Measurements from ENCODE around the gene MFN2. TPM values are rescaled to one million over a fixed set of nuclear protein-coding genes. Genes with fewer than 3 reads are reported as not detected.

The MFN2 gene
- total RNA-seq, 4 donors from 2014 or later, result 72.1 to 92.8 (median 75.6) TPM

DNA sequence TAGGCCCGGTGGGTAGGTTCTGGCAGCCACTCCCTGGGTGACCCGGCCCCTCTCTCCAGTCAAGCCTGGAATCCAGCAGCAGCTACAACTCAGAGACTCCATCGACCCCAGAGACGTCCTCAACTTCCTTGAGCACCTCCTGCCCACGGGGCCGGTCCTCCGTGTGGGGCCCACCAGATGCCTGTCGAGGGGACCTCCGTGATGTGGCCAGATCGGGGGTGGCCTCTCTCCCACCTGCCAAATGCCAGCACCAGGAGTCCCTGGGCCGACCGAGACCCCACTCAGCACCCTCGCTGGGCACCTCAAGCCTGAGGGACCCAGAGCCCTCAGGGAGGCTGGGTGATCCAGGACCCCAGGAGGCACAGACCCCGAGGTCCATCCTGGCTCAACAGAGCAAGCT is 41.8 kb downstream of the MFN2 start:
- no peak overlapping the region for H3K4me3 ChIP-seq
- H3K9me3 ChIP-seq, result no peaks in the 10 kb centered on the region
- no peaks in the 10 kb centered on the region for H3K27me3 ChIP-seq
- TF ChIP-seq POLR2AphosphoS5 (IDR thresholded peaks at IDR 0.05) (no peak), EP300 (IDR thresholded peaks at IDR 0.05; ENCODE audit: low read depth) (no peak), POLR2A (IDR thresholded peaks at IDR 0.05) (no peak)
- TF ChIP-seq, protein P1, sequence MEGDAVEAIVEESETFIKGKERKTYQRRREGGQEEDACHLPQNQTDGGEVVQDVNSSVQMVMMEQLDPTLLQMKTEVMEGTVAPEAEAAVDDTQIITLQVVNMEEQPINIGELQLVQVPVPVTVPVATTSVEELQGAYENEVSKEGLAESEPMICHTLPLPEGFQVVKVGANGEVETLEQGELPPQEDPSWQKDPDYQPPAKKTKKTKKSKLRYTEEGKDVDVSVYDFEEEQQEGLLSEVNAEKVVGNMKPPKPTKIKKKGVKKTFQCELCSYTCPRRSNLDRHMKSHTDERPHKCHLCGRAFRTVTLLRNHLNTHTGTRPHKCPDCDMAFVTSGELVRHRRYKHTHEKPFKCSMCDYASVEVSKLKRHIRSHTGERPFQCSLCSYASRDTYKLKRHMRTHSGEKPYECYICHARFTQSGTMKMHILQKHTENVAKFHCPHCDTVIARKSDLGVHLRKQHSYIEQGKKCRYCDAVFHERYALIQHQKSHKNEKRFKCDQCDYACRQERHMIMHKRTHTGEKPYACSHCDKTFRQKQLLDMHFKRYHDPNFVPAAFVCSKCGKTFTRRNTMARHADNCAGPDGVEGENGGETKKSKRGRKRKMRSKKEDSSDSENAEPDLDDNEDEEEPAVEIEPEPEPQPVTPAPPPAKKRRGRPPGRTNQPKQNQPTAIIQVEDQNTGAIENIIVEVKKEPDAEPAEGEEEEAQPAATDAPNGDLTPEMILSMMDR (IDR thresholded peaks at IDR 0.05), result no peak
- in situ Hi-C loops (cut with MboI; ENCODE audit: low pct_ligation_motif_present in 1 of 4, low pct_unique_long_range_greater_than_20kb in 1 of 4, low sequenced_read_pairs in 3 of 4) (no loop called here), intact Hi-C loops (cut with DNase I; ENCODE audit: low total_unique reads) (no loop called here)
- H3K4me1 ChIP-seq, result peaks cover 0 to 13% (median 10%) of the 10 kb centered on the region in 4 donors
- WGBS, 2 donors (ENCODE audit: low coverage in 1 of 2), result 97% methylated on average over 14 of the region's 14 CpGs; no CpG with 5 or more reads in 1 of the 2 donors
- no peak overlapping the region for H3K27ac ChIP-seq
- DNase-seq, result no peak
- no peaks in the 10 kb centered on the region for H3K36me3 ChIP-seq

DNA sequence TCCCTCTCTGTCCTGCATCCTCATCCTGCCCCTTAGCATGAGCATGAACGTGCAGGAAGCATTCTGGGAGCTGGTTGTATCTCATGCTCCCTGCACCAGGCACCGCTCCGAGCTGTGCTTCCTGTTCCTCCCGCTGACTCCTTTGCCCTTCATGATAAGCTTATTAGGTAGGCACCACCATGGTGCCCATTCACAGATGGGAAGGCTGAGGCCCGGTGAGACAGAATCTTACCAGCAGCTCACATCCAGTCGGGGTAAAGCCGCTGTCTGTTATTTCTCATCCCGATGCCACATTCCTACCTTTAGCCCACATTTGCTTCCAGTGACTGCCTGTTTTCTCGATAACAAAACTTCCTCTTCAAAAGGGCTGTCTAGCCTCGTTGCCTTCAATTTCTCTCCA is 46.3 kb downstream of the MFN2 start:
- in situ Hi-C loops (cut with MboI; ENCODE audit: low pct_ligation_motif_present in 1 of 4, low pct_unique_long_range_greater_than_20kb in 1 of 4, low sequenced_read_pairs in 3 of 4), result no loop called here
- no peaks in the 10 kb centered on the region for H3K9me3 ChIP-seq
- 75 to 89% methylated on average over 1 to 10 of the region's 10 CpGs for WGBS, 2 donors (ENCODE audit: low coverage in 1 of 2)
- TF ChIP-seq POLR2AphosphoS5 (IDR thresholded peaks at IDR 0.05), result no peak
- TF ChIP-seq, protein P1 (IDR thresholded peaks at IDR 0.05), result no peak
- TF ChIP-seq POLR2A (IDR thresholded peaks at IDR 0.05), result no peak
- TF ChIP-seq EP300 (IDR thresholded peaks at IDR 0.05; ENCODE audit: low read depth), result no peak
- no peaks in the 10 kb centered on the region for H3K27me3 ChIP-seq
- intact Hi-C loops (cut with DNase I; ENCODE audit: low total_unique reads), result no loop called here
- no peak for DNase-seq
- H3K27ac ChIP-seq, result no peak overlapping the region
- no peaks in the 10 kb centered on the region for H3K4me1 ChIP-seq
- H3K36me3 ChIP-seq, result no peaks in the 10 kb centered on the region
- H3K4me3 ChIP-seq, result no peak overlapping the region

DNA sequence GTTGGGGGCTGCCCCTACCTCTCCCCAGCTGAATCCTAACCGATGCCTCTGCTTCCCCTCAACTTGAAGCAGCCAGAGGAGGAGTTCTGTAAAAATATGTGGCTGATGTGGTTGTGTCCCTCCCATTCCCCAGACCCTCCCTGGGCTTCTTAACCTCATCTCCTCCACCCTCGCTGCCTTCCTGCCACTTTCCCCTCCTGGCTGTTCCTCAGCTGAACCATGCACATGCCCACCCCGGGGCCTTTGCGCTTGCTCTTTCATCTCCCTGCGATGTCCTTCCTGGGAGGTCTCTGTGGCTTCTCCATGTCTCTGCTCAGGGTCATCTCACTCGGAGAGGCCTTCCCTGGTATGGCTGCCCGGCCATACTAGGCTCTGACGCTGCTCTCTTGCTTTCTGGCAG is 48.0 kb downstream of the MFN2 start:
- DNase-seq, result no peak
- in situ Hi-C loops (cut with MboI; ENCODE audit: low pct_ligation_motif_present in 1 of 4, low pct_unique_long_range_greater_than_20kb in 1 of 4, low sequenced_read_pairs in 3 of 4) (no loop called here), intact Hi-C loops (cut with DNase I; ENCODE audit: low total_unique reads) (no loop called here)
- Histone ChIP-seq H3K27ac (no peak overlapping the region), H3K4me1 (no peaks in the 10 kb centered on the region), H3K27me3 (no peaks in the 10 kb centered on the region), H3K4me3 (no peak overlapping the region), H3K9me3 (no peaks in the 10 kb centered on the region), H3K36me3 (no peaks in the 10 kb centered on the region)
- 91% methylated on average over 8 of the region's 8 CpGs; no CpG with 5 or more reads in 1 of the 2 donors for WGBS, 2 donors (ENCODE audit: low coverage in 1 of 2)
- TF ChIP-seq POLR2AphosphoS5 (IDR thresholded peaks at IDR 0.05) (no peak), EP300 (IDR thresholded peaks at IDR 0.05; ENCODE audit: low read depth) (no peak), POLR2A (IDR thresholded peaks at IDR 0.05) (no peak)
- TF ChIP-seq, protein P1 (IDR thresholded peaks at IDR 0.05), result no peak

DNA sequence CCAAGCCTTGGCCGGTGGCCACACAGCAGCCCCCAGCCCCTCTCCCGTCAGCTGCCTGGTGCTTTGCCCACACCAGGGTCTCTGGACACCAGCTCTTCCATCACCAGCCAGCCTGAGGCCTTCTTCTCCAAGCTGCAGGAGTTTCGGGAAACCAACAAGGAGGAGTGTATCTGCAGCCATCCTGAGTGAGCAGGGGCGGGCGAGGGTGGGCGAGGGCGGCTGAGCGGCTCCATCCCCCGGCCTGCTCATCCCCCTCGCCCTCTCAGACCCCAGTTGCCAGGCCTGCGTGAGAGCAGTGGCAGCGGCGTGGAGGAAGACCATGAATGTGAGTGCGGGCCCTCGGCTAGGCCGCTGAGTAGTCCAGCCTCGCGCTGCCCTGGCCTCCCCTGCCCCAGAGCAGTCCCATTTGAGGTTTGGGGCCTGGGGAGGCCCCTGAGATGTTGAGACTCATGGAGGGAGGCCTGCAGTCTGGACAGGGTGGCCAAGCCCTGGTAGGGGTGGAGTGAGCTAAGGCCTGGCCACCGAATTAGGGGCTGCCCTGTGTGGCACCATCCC is 48.8 kb downstream of the MFN2 start:
- TF ChIP-seq, protein P1 (IDR thresholded peaks at IDR 0.05), result no peak
- no peak for TF ChIP-seq POLR2A (IDR thresholded peaks at IDR 0.05)
- TF ChIP-seq POLR2AphosphoS5 (IDR thresholded peaks at IDR 0.05), result no peak
- no peak for TF ChIP-seq EP300 (IDR thresholded peaks at IDR 0.05; ENCODE audit: low read depth)
- H3K36me3 ChIP-seq, result no peaks in the 10 kb centered on the region
- DNase-seq, result no peak
- H3K4me3 ChIP-seq, result no peak overlapping the region
- intact Hi-C loops (cut with DNase I; ENCODE audit: low total_unique reads) (no loop called here), in situ Hi-C loops (cut with MboI; ENCODE audit: low pct_ligation_motif_present in 1 of 4, low pct_unique_long_range_greater_than_20kb in 1 of 4, low sequenced_read_pairs in 3 of 4) (no loop called here)
- H3K9me3 ChIP-seq, result no peaks in the 10 kb centered on the region
- no peaks in the 10 kb centered on the region for H3K4me1 ChIP-seq
- 96% methylated on average over 16 of the region's 19 CpGs; no CpG with 5 or more reads in 1 of the 2 donors for WGBS, 2 donors (ENCODE audit: low coverage in 1 of 2)
- H3K27ac ChIP-seq, result no peak overlapping the region
- no peaks in the 10 kb centered on the region for H3K27me3 ChIP-seq

All from transverse colon (tissue), 4 donors.